Left renal pelvis (tissue), 4 donors: ENCODE results near the gene SCO2. TPM values are rescaled to one million over a fixed set of nuclear protein-coding genes. Genes with fewer than 3 reads are reported as not detected.
"Not testable (repeated sequence)": the region's sequence is repeated elsewhere in the genome, so short reads cannot be mapped to it uniquely, and the experiment has no call there.

Experiments
- DNase-seq, 4 donors: peaks; one replicate each; pipeline ENCODE4 v3.0.0-alpha.2; 2013; ENCODE audit warnings: low read depth in 4 of 4, low spot score in 3 of 4
- polyA plus RNA-seq, 4 donors: library from polyadenylated mRNA; unstranded; fragments of 120-200 nt; gene quantifications; one replicate each; pipeline ENCODE4 v1.2.1, GENCODE V29; 2013; ENCODE audit not compliant: insufficient read length in 4 of 4

The SCO2 gene
- polyA plus RNA-seq, 4 donors, result 0.83 to 7.6 (median 3.9) TPM; not detected in 1

- no peak for DNase-seq
Observed at GRCh38 chr22:50522208-50522805, 3.1 kb downstream of the SCO2 start.

- DNase-seq, result no peak
Observed at GRCh38 chr22:50521710-50522109, 3.7 kb downstream of the SCO2 start.

GRCh38 chr22:50520826-50521453, 4.5 kb downstream of the SCO2 start:
- no peak for DNase-seq

- DNase-seq, result not testable (repeated sequence)
Observed at GRCh38 chr22:50520184-50520583, 5.2 kb downstream of the SCO2 start.

- no peak for DNase-seq
Observed at GRCh38 chr22:50519151-50519550, 6.2 kb downstream of the SCO2 start.

GRCh38 chr22:50518606-50519005, 6.8 kb downstream of the SCO2 start:
- no peak for DNase-seq

- no peak for DNase-seq
Observed at GRCh38 chr22:50517495-50518260, 7.7 kb downstream of the SCO2 start.

GRCh38 chr22:50516891-50517290, 8.5 kb downstream of the SCO2 start:
- DNase-seq, result no peak

- DNase-seq, result no peak
Observed at GRCh38 chr22:50516068-50516467, 9.3 kb downstream of the SCO2 start.

GRCh38 chr22:50513175-50513574, 12.2 kb downstream of the SCO2 start:
- DNase-seq, result no peak

- DNase-seq, result no peak
Observed at GRCh38 chr22:50508897-50509296, 16.5 kb downstream of the SCO2 start.

- peak; percentile 94 to 98 (median 98) for DNase-seq
Observed at GRCh38 chr22:50507991-50508884, 17.2 kb downstream of the SCO2 start, which contains the start of gene NCAPH2. Gene NCAPH2 (plus strand): TSS chr22:50508224. CDS start chr22:50508338, 114 bp downstream.

- DNase-seq, result no peak
Observed at GRCh38 chr22:50507421-50507990, 17.9 kb downstream of the SCO2 start, which contains the start of gene LMF2. Gene LMF2 (minus strand): TSS chr22:50507702. CDS start chr22:50507675, 27 bp downstream.

- no peak for DNase-seq
Observed at GRCh38 chr22:50506611-50507420, 18.6 kb downstream of the SCO2 start.

- DNase-seq, result no peak
Observed at GRCh38 chr22:50505776-50506610, 19.4 kb downstream of the SCO2 start.

- no peak for DNase-seq
Observed at GRCh38 chr22:50505276-50505775, 20.1 kb downstream of the SCO2 start.

GRCh38 chr22:50504369-50505211, 20.8 kb downstream of the SCO2 start:
- no peak for DNase-seq
